Fibroblast of mammary gland (primary cell): ENCODE results near the gene CDH13.

Source experiments
- DNase-seq: peaks from one replicate; pipeline ENCODE4 v3.0.0-alpha.2; 2010; ENCODE audit warnings: low read depth
- H3K4me3 ChIP-seq: 2 replicates; pipeline ENCODE4 v1.5.1; 2011; ENCODE audit warnings: low read depth, mild to moderate bottlenecking, low read length, moderate library complexity; ENCODE audit not compliant: control insufficient read depth
- TF ChIP-seq, protein P1 (sequence below): conservative IDR thresholded peaks from 2 replicates; pipeline ENCODE4 v1.5.1; 2011; ENCODE audit warnings: low read depth, low read length, inconsistent platforms; ENCODE audit not compliant: control insufficient read depth, insufficient read depth

The CDH13 gene

GRCh38 chr16:83508295-83508694 is 881.5 kb downstream of the CDH13 start:
- no peak for DNase-seq
- TF ChIP-seq, protein P1, sequence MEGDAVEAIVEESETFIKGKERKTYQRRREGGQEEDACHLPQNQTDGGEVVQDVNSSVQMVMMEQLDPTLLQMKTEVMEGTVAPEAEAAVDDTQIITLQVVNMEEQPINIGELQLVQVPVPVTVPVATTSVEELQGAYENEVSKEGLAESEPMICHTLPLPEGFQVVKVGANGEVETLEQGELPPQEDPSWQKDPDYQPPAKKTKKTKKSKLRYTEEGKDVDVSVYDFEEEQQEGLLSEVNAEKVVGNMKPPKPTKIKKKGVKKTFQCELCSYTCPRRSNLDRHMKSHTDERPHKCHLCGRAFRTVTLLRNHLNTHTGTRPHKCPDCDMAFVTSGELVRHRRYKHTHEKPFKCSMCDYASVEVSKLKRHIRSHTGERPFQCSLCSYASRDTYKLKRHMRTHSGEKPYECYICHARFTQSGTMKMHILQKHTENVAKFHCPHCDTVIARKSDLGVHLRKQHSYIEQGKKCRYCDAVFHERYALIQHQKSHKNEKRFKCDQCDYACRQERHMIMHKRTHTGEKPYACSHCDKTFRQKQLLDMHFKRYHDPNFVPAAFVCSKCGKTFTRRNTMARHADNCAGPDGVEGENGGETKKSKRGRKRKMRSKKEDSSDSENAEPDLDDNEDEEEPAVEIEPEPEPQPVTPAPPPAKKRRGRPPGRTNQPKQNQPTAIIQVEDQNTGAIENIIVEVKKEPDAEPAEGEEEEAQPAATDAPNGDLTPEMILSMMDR = no peak
- no peak overlapping the region for H3K4me3 ChIP-seq

DNA sequence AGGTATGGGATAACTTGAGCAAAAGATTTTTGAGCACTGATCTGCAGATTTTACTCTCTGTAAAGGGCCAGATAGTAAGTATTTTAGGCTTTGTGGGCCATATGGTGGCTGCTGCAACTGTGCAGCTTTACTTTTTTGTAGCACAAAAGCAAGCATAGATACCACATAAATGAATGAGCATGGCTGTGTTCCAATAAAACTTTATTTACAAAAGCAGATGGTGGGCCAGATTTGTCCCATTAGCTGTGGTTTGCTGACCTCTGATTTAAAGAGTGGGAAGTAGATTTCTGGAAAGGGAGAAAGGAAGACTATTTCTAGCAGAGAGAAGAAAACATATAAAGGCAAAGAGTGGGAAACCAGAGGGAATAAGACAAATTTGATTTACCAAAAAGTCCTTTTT is 882.5 kb downstream of the CDH13 start:
- TF ChIP-seq, protein P1 = no peak
- H3K4me3 ChIP-seq = no peak overlapping the region
- DNase-seq = no peak

GRCh38 chr16:83510906-83511305 is 884.1 kb downstream of the CDH13 start:
- TF ChIP-seq, protein P1 = no peak
- DNase-seq = no peak
- no peak overlapping the region for H3K4me3 ChIP-seq

- H3K4me3 ChIP-seq = no peak overlapping the region
- TF ChIP-seq, protein P1 = no peak
- peak; percentile 83 for DNase-seq
Measured at GRCh38 chr16:83513008-83513755, 886.4 kb downstream of the CDH13 start.

DNA sequence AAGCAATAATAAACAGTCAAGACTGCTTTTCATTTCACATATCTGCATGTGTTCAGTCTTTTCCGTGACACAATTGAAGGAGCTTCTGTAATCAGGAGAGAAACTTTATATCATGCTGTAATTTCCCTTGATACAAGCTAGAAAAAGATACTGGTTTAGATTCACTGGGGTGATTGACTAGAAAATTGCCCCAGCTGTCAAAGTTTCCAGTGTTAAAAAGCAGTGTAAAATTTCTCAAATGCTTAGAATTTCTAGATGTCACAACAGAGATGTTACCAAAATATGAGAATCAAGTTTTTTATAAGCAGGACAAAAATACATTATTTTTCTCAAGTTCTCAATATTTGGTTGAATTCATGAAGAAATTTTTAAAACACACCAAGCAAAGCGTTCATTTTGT is 888.6 kb downstream of the CDH13 start:
- DNase-seq = no peak
- TF ChIP-seq, protein P1 = no peak
- no peak overlapping the region for H3K4me3 ChIP-seq

GRCh38 chr16:83516931-83517330 is 890.2 kb downstream of the CDH13 start:
- no peak overlapping the region for H3K4me3 ChIP-seq
- TF ChIP-seq, protein P1 = no peak
- DNase-seq = no peak
